Left colon (tissue), 2 donors: ENCODE measurements around the gene CCR2. TPM values are rescaled to one million over a fixed set of nuclear protein-coding genes. Genes with fewer than 3 reads are reported as not detected.
"Not testable (repeated sequence)": the region's sequence is repeated elsewhere in the genome, so short reads cannot be mapped to it uniquely, and the experiment has no call there.

Experiments used
- ATAC-seq: fragments of 200-7000 bp; cut with Tn5 transposase; one replicate; pipeline ENCODE4 v1.9.1; 2020; ENCODE audit warnings: mild to moderate bottlenecking, moderate library complexity
- DNase-seq, 2 donors: peaks; one replicate each; pipeline ENCODE4 v3.0.0-alpha.2; 2020
- intact Hi-C, 2 donors: fragments of 100-400 bp; cut with DNase I in 1 of 2; cut with micrococcal nuclease in 1 of 2; formaldehyde crosslinking; loops; one replicate each; pipeline versions ENCODE4 v1.11.2 to v1.14.0; 2022; cut with DNase I, micrococcal nuclease
- total RNA-seq, 2 donors: library from RNA; stranded (reverse); fragmentation: NEBNext Ultra II Directional; extraction: Animal tissue kit (Norgen Biotek cat#: 25700); gene quantifications; one replicate each; pipeline ENCODE4 v1.2.1, GENCODE V29; 2021
- donor health status: DM: no; HTN: no; CAD: no.
- donor health status: DM: yes; HTN: yes; CAD: no.

The CCR2 gene
- total RNA-seq, 2 donors from 2014 or later, result 0.37 to 3.7 TPM

GRCh38 chr3:46371519-46372340 is 17.8 kb downstream of the CCR2 start:
- no peak for DNase-seq
- intact Hi-C loops, result loop anchor here in 1 of 2 donors (10.0 kb wide), 2 partner anchors 287 to 437 kb away; no protein-coding TSS in a partner anchor
- ATAC-seq, result no peak

- intact Hi-C loops, result loop anchor here in 1 of 2 donors (10.0 kb wide), 2 partner anchors 288 to 438 kb away; no protein-coding TSS in a partner anchor
- DNase-seq (no peak), ATAC-seq (peak; percentile 51)
Observed at GRCh38 chr3:46372492-46373359, 18.8 kb downstream of the CCR2 start.

GRCh38 chr3:46374755-46375154 is 20.8 kb downstream of the CCR2 start:
- no peak for DNase-seq
- intact Hi-C loops, result loop anchor here in 1 of 2 donors (10.0 kb wide), 2 partner anchors 290 to 440 kb away; no protein-coding TSS in a partner anchor
- ATAC-seq, result no peak

GRCh38 chr3:46375218-46375617 is 21.3 kb downstream of the CCR2 start:
- intact Hi-C loops, result loop anchor here in 1 of 2 donors (10.0 kb wide), 2 partner anchors 290 to 440 kb away; no protein-coding TSS in a partner anchor
- DNase-seq (no peak), ATAC-seq (no peak)

- intact Hi-C loops, result loop anchor here in 1 of 2 donors (10.0 kb wide), 2 partner anchors 291 to 441 kb away; no protein-coding TSS in a partner anchor
- no peak for ATAC-seq
- no peak for DNase-seq
Observed at GRCh38 chr3:46375814-46376213, 21.9 kb downstream of the CCR2 start.

- DNase-seq (peak; percentile 42 to 78), ATAC-seq (peak; percentile 65)
- intact Hi-C loops, result loop anchor here in 1 of 2 donors (10.0 kb wide), 2 partner anchors 294 to 444 kb away; no protein-coding TSS in a partner anchor
Observed at GRCh38 chr3:46378426-46378942, 24.6 kb downstream of the CCR2 start.

- DNase-seq (no peak), ATAC-seq (no peak)
- intact Hi-C loops, result no loop called here
Observed at GRCh38 chr3:46380471-46381221, 26.7 kb downstream of the CCR2 start.

GRCh38 chr3:46381625-46382024 is 27.7 kb downstream of the CCR2 start:
- DNase-seq (no peak), ATAC-seq (no peak)
- intact Hi-C loops, result no loop called here

- peak; percentile 69 to 83 for DNase-seq
- intact Hi-C loops, result no loop called here
- peak; percentile 82 for ATAC-seq
Observed at GRCh38 chr3:46383211-46383950, 29.5 kb downstream of the CCR2 start.

- peak; percentile 11 for ATAC-seq
- intact Hi-C loops, result no loop called here
- no peak for DNase-seq
Observed at GRCh38 chr3:46383951-46384330, 30.0 kb downstream of the CCR2 start.

GRCh38 chr3:46386205-46386604 is 32.3 kb downstream of the CCR2 start:
- intact Hi-C loops, result no loop called here
- DNase-seq (peak in 1 of 2 donors; percentile 54), ATAC-seq (peak; percentile 74)

- intact Hi-C loops, DNase-seq, ATAC-seq: not testable (repeated sequence)
Observed at GRCh38 chr3:46388847-46389246, 34.9 kb downstream of the CCR2 start.

GRCh38 chr3:46389306-46389705 is 35.4 kb downstream of the CCR2 start:
- DNase-seq, result no peak
- intact Hi-C loops, result no loop called here
- no peak for ATAC-seq

GRCh38 chr3:46391526-46391925 is 37.6 kb downstream of the CCR2 start:
- intact Hi-C loops, DNase-seq, ATAC-seq: not testable (repeated sequence)

- no peak for ATAC-seq
- DNase-seq, result no peak
- intact Hi-C loops, result no loop called here
Observed at GRCh38 chr3:46393011-46393410, 39.1 kb downstream of the CCR2 start.

- intact Hi-C loops, result no loop called here
- DNase-seq (no peak), ATAC-seq (no peak)
Observed at GRCh38 chr3:46393554-46394434, 39.9 kb downstream of the CCR2 start.

- ATAC-seq (no peak), DNase-seq (no peak)
- intact Hi-C loops, result no loop called here
Observed at GRCh38 chr3:46395210-46395661, 41.3 kb downstream of the CCR2 start.
